HepG2 (cell line): Measurements from ENCODE around the gene UNC13D. TPM values are rescaled to one million over a fixed set of nuclear protein-coding genes. Genes with fewer than 3 reads are reported as not detected.

Experiments
- AGO1 ChIP-seq: fragments of 200-400 bp; formaldehyde crosslinking; IDR thresholded peaks from 2 replicates; pipeline ENCODE4 v1.6.1; 2017; ENCODE audit warnings: mild to moderate bottlenecking, low read depth, low read length, moderate library complexity; ENCODE audit not compliant: poor library complexity, severe bottlenecking
- CCDC6 ChIP-seq: sonication (generic); formaldehyde crosslinking; IDR thresholded peaks from 2 replicates; pipeline ENCODE4 v1.8.1; 2022; ENCODE audit warnings: mild to moderate bottlenecking, missing genetic modification reagents, moderate library complexity
- HMG20A ChIP-seq: IDR thresholded peaks from 2 replicates; pipeline ENCODE4 v1.6.1; 2016; ENCODE audit warnings: borderline replicate concordance
- KAT8 ChIP-seq: IDR thresholded peaks from 2 replicates; pipeline ENCODE4 v1.6.1; 2016; ENCODE audit warnings: missing genetic modification reagents, missing compliant biosample characterization
- MED13 ChIP-seq: sonication (generic); formaldehyde crosslinking; IDR thresholded peaks from 2 replicates; pipeline ENCODE4 v1.5.0; 2020; ENCODE audit warnings: missing genetic modification reagents
- NFATC3 ChIP-seq: sonication (generic); formaldehyde crosslinking; IDR thresholded peaks from 2 replicates; pipeline ENCODE4 v1.5.1; 2020; ENCODE audit warnings: mild to moderate bottlenecking, missing genetic modification reagents
- RELA ChIP-seq: sonication (generic); formaldehyde crosslinking; IDR thresholded peaks from 2 replicates; pipeline ENCODE4 v1.4.0; 2020; ENCODE audit warnings: missing genetic modification reagents
- TEAD2 ChIP-seq: sonication (generic); formaldehyde crosslinking; IDR thresholded peaks from 2 replicates; pipeline ENCODE4 v1.9.0; 2021; ENCODE audit warnings: missing genetic modification reagents
- THAP11 ChIP-seq: IDR thresholded peaks from 2 replicates; pipeline ENCODE4 v1.6.1; 2016; ENCODE audit warnings: missing biosample characterization, missing genetic modification reagents
- ZNF274 ChIP-seq: sonication (generic); formaldehyde crosslinking; IDR thresholded peaks from 2 replicates; pipeline ENCODE4 v1.5.1; 2020; ENCODE audit warnings: mild to moderate bottlenecking, missing genetic modification reagents
- ZNF781 ChIP-seq: sonication (generic); formaldehyde crosslinking; IDR thresholded peaks from 2 replicates; pipeline ENCODE4 v1.5.1; 2020; ENCODE audit warnings: borderline replicate concordance, mild to moderate bottlenecking, missing genetic modification reagents; ENCODE audit errors: not compliant biosample characterization
- polyA plus RNA-seq, 8 experiments: library from polyadenylated mRNA; depleted of rRNA in 3 of 8; stranded (reverse) in 7 of 8; unstranded in 1 of 8; fragments of >200 nt; fragmentation: Illumina TruSeq in 4 of 8; extraction: Trizol in 4 of 8; gene quantifications; 2 replicates each; pipeline versions ENCODE4 v1.2.1 to v1.2.3, GENCODE V29; 2011 to 2016; ENCODE audit warnings: low read depth in 4 of 8, missing spikeins in 1 of 8, mixed read lengths in 1 of 8; ENCODE audit not compliant: insufficient read depth in 1 of 8
- total RNA-seq, 5 experiments: library from RNA; depleted of rRNA; stranded (reverse); fragments of >200 nt; fragmentation: Illumina TruSeq; extraction: Trizol; gene quantifications; 2 replicates each; pipeline ENCODE4 v1.2.3, GENCODE V29; 2016; ENCODE audit warnings: low read depth in 1 of 5
- TF ChIP-seq, protein P1 (sequence below): sonication (generic); formaldehyde crosslinking; IDR thresholded peaks from one replicate; pipeline ENCODE4 v1.5.1; 2020; ENCODE audit warnings: mild to moderate bottlenecking, missing genetic modification reagents; ENCODE audit errors: not compliant biosample characterization
- TF ChIP-seq, protein P2 (sequence below): sonication (generic); formaldehyde crosslinking; IDR thresholded peaks from 2 replicates; pipeline ENCODE4 v1.4.0; 2020; ENCODE audit warnings: missing genetic modification reagents
- TF ChIP-seq, protein P3 (sequence below): sonication (generic); formaldehyde crosslinking; IDR thresholded peaks from 2 replicates; pipeline ENCODE4 v1.4.0; 2020; ENCODE audit warnings: missing genetic modification reagents

The UNC13D gene
- total and polyA plus RNA-seq, 2 of the 13 experiments (the other 11 are each of a cell fraction or from before 2014, with no cell fraction given), result 29.7 to 42.7 TPM

DNA sequence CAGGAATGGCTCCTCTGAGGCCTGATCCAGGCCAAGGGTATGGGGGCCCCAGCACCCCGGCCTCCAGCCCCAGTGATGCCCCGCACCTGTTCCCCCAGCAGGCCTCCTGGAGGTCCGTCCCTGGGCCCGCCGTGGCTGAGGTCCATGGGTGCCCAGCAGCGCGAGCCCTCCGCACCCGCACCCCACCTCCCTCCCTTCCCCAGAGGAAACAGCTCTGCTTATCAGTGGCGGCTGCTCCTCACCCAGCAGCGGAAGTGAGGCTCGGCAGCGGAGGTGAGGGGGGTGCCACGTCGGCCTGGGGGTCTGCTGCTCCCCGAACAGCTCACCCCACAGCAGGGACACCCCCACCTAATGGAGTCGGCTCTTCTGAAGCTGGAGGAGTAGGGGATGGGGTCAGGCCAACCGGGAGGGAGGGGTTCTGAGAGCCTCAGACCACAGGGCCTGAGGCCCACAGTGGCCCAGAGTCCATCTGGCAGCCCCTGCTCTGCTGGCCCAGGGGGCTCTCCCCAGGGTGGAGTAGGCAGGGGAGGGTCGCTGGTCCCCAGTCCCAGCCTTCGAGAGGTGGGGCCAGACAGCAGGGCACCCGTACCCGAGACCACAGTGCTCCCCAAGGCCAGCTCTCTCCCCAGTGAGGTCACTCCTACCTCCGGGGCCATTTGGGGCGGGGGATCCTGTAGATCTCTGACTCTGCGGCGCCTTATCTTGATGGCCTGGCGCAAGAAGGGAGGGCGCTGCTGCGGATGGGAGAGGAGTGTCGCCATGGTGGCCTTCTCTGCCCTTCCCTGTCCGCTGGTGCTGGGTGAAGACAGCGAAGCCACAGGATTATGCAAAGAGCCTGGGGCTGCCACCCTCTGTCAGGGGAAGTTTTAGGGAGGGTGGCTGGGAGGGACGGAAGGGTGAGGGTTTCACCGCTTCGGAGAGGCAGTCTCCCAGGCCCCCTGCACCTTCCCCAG, at the start of gene UNC13D (continued):
- TF ChIP-seq, protein P1, sequence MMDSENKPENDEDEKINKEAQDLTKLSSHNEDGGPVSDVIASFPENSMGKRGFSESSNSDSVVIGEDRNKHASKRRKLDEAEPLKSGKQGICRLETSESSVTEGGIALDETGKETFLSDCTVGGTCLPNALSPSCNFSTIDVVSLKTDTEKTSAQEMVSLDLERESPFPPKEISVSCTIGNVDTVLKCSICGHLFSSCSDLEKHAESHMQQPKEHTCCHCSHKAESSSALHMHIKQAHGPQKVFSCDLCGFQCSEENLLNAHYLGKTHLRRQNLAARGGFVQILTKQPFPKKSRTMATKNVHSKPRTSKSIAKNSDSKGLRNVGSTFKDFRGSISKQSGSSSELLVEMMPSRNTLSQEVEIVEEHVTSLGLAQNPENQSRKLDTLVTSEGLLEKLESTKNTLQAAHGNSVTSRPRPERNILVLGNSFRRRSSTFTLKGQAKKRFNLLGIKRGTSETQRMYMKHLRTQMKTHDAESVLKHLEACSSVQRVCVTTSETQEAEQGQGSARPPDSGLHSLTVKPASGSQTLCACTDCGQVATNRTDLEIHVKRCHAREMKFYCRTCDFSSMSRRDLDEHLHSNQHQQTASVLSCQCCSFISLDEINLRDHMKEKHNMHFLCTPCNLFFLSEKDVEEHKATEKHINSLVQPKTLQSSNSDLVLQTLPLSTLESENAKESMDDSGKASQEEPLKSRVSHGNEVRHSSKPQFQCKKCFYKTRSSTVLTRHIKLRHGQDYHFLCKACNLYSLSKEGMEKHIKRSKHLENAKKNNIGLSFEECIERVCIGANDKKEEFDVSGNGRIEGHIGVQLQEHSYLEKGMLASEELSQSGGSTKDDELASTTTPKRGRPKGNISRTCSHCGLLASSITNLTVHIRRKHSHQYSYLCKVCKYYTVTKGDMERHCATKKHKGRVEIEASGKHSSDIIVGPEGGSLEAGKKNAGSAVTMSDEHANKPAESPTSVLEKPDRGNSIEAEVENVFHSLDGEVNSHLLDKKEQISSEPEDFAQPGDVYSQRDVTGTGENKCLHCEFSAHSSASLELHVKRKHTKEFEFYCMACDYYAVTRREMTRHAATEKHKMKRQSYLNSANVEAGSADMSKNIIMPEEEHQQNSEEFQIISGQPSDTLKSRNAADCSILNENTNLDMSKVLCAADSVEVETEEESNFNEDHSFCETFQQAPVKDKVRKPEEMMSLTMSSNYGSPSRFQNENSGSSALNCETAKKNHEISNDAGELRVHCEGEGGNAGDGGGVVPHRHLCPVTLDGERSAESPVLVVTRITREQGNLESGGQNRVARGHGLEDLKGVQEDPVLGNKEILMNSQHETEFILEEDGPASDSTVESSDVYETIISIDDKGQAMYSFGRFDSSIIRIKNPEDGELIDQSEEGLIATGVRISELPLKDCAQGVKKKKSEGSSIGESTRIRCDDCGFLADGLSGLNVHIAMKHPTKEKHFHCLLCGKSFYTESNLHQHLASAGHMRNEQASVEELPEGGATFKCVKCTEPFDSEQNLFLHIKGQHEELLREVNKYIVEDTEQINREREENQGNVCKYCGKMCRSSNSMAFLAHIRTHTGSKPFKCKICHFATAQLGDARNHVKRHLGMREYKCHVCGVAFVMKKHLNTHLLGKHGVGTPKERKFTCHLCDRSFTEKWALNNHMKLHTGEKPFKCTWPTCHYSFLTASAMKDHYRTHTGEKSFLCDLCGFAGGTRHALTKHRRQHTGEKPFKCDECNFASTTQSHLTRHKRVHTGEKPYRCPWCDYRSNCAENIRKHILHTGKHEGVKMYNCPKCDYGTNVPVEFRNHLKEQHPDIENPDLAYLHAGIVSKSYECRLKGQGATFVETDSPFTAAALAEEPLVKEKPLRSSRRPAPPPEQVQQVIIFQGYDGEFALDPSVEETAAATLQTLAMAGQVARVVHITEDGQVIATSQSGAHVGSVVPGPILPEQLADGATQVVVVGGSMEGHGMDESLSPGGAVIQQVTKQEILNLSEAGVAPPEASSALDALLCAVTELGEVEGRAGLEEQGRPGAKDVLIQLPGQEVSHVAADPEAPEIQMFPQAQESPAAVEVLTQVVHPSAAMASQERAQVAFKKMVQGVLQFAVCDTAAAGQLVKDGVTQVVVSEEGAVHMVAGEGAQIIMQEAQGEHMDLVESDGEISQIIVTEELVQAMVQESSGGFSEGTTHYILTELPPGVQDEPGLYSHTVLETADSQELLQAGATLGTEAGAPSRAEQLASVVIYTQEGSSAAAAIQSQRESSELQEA, result peak; percentile 78
- TF ChIP-seq KAT8 (CRISPR knock-in tag) (peak; percentile 28; the same call in 1 of the 2 replicates), ZNF274 (CRISPR knock-in tag) (peak; percentile 75; the same call in 1 of the 2 replicates), TEAD2 (CRISPR knock-in tag) (no peak), RELA (CRISPR knock-in tag) (no peak), MED13 (no peak), AGO1 (no peak), THAP11 (CRISPR knock-in tag) (peak; percentile 27; the same call in 1 of the 2 replicates), CCDC6 (CRISPR knock-in tag) (no peak), HMG20A (peak; percentile 21; the same call in 1 of the 2 replicates), NFATC3 (CRISPR knock-in tag) (peak; percentile 24; the same call in 1 of the 2 replicates), ZNF781 (CRISPR knock-in tag) (no peak)
- TF ChIP-seq, protein P2, sequence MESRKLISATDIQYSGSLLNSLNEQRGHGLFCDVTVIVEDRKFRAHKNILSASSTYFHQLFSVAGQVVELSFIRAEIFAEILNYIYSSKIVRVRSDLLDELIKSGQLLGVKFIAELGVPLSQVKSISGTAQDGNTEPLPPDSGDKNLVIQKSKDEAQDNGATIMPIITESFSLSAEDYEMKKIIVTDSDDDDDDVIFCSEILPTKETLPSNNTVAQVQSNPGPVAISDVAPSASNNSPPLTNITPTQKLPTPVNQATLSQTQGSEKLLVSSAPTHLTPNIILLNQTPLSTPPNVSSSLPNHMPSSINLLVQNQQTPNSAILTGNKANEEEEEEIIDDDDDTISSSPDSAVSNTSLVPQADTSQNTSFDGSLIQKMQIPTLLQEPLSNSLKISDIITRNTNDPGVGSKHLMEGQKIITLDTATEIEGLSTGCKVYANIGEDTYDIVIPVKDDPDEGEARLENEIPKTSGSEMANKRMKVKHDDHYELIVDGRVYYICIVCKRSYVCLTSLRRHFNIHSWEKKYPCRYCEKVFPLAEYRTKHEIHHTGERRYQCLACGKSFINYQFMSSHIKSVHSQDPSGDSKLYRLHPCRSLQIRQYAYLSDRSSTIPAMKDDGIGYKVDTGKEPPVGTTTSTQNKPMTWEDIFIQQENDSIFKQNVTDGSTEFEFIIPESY, result peak; percentile 88
- TF ChIP-seq, protein P3, sequence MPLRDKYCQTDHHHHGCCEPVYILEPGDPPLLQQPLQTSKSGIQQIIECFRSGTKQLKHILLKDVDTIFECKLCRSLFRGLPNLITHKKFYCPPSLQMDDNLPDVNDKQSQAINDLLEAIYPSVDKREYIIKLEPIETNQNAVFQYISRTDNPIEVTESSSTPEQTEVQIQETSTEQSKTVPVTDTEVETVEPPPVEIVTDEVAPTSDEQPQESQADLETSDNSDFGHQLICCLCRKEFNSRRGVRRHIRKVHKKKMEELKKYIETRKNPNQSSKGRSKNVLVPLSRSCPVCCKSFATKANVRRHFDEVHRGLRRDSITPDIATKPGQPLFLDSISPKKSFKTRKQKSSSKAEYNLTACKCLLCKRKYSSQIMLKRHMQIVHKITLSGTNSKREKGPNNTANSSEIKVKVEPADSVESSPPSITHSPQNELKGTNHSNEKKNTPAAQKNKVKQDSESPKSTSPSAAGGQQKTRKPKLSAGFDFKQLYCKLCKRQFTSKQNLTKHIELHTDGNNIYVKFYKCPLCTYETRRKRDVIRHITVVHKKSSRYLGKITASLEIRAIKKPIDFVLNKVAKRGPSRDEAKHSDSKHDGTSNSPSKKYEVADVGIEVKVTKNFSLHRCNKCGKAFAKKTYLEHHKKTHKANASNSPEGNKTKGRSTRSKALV, result peak; percentile 73; the same call in 1 of the 2 replicates
